ENCODE data around the gene TULP4.

- TF ChIP-seq CTCF (IDR thresholded peaks at IDR 0.05) (no peak), POLR2A (IDR thresholded peaks at IDR 0.05) (no peak), POLR2AphosphoS5 (IDR thresholded peaks at IDR 0.05) (no peak)
Measured at GRCh38 chr6:158285656-158286021, 26.6 kb upstream of the TULP4 start.

Data from prostate gland (tissue), 2 donors.